K562 (cell line): Measurements from ENCODE around the gene EID2. TPM values are rescaled to one million over a fixed set of nuclear protein-coding genes. Genes with fewer than 3 reads are reported as not detected.

Experiments used
- ATAC-seq: fragments of 200-7000 bp; cut with Tn5 transposase; 3 replicates; pipeline ENCODE4 v1.9.1; 2020; ENCODE audit warnings: moderate library complexity
- BruUV-seq: library from RNA; stranded (reverse); fragments of 400-500 nt; replicated peaks from 2 replicates; lab custom pipeline; 2021; lab: Mats Ljungman, UMichigan
- CTCF ChIA-PET: fragments of 300-600 bp; formaldehyde crosslinking; extraction: SDS; loops from one replicate; lab custom pipeline; 2021; ENCODE audit warnings: low intra/inter-chr PET ratio; lab: Yijun Ruan, JAX
- POLR2A ChIA-PET: fragments of 300-600, 350-650 bp; sonication (Branson Sonifier 250); formaldehyde crosslinking; extraction: SDS; loops from one replicate; lab custom pipeline; 2021; ENCODE audit warnings: antibody characterized with exemption, inconsistent platforms; lab: Yijun Ruan, JAX
- DNase-seq, 4 experiments: peaks; one replicate each; pipeline versions ENCODE4 v3.0.0 to v3.0.0-alpha.2; 2011 to 2018; ENCODE audit warnings: low spot score in 3 of 4, mixed read lengths in 3 of 4; ENCODE audit errors: extremely low read depth in 1 of 4
- FAIRE-seq: peaks from 2 replicates; lab custom pipeline; 2011; peaks lifted over from hg19 to GRCh38; lab: Jason Lieb, UNC
- H2AFZ ChIP-seq: 2 replicates; pipeline ENCODE4 v1.6.0; 2011; ENCODE audit warnings: low read depth, low read length, control low read depth, inconsistent platforms
- H3K27ac ChIP-seq: fragments of 200-600 bp; 3 replicates; pipeline ENCODE4 v1.8.0; 2011; ENCODE audit warnings: low read depth, mild to moderate bottlenecking, control low read depth, inconsistent platforms, low read length, moderate library complexity, mixed read lengths; ENCODE audit errors: extremely low read depth
- H3K27me3 ChIP-seq, 2 experiments: fragments of 300-600 bp in 1 of 2; 2 replicates in 1 of 2; 3 replicates in 1 of 2; pipeline versions ENCODE4 v1.6.0 to v1.8.0; 2011; ENCODE audit warnings: inconsistent platforms in 2 of 2, low read length in 2 of 2, mild to moderate bottlenecking in 1 of 2, mixed read lengths in 1 of 2, moderate library complexity in 1 of 2; ENCODE audit not compliant: control insufficient read depth in 2 of 2, insufficient read depth in 2 of 2
- H3K36me3 ChIP-seq: fragments of 300-600 bp; 3 replicates; pipeline ENCODE4 v1.8.0; 2011; ENCODE audit warnings: mild to moderate bottlenecking, low read length, inconsistent platforms; ENCODE audit not compliant: control insufficient read depth, insufficient read depth
- H3K4me1 ChIP-seq, 2 experiments: fragments of 200-600 bp in 1 of 2; replicated peaks in 1 of 2; 2 replicates in 1 of 2; 3 replicates in 1 of 2; pipeline versions ENCODE4 v1.5.1 to v1.8.0; 2011; ENCODE audit warnings: inconsistent platforms in 2 of 2, low read length in 2 of 2, mild to moderate bottlenecking in 1 of 2, mixed read lengths in 1 of 2, moderate library complexity in 1 of 2; ENCODE audit not compliant: control insufficient read depth in 2 of 2, insufficient read depth in 2 of 2
- H3K4me2 ChIP-seq: 2 replicates; pipeline ENCODE4 v1.6.1; 2011; ENCODE audit warnings: low read length, control low read depth, inconsistent platforms, mixed read lengths; ENCODE audit not compliant: insufficient read depth
- H3K4me3 ChIP-seq: fragments of 200-600 bp; sonication (generic), shearing (Covaris generic); 2 replicates; pipeline ENCODE4 v1.5.1; 2016; ENCODE audit warnings: control low read depth, inconsistent platforms
- H3K79me2 ChIP-seq: fragments of 200-600 bp; 3 replicates; pipeline ENCODE4 v1.8.0; 2011; ENCODE audit warnings: low read length, inconsistent platforms; ENCODE audit not compliant: control insufficient read depth, insufficient read depth
- H3K9ac ChIP-seq, 2 experiments: 2 replicates each; pipeline versions ENCODE4 v1.6.0 to v1.6.1; 2011; ENCODE audit warnings: low read depth in 2 of 2, low read length in 2 of 2, control low read depth in 1 of 2, inconsistent platforms in 1 of 2, mild to moderate bottlenecking in 1 of 2, mixed read lengths in 1 of 2; ENCODE audit not compliant: insufficient read depth in 1 of 2
- H3K9me1 ChIP-seq: one replicate; pipeline ENCODE4 v1.6.0; 2011; ENCODE audit warnings: inconsistent platforms, mild to moderate bottlenecking, low read length, moderate library complexity; ENCODE audit not compliant: control insufficient read depth, insufficient read depth
- H3K9me3 ChIP-seq: replicated peaks from 2 replicates; pipeline ENCODE4 v1.5.1; 2011; ENCODE audit warnings: low read depth, low read length, inconsistent platforms; ENCODE audit not compliant: control insufficient read depth, insufficient read depth
- H4K20me1 ChIP-seq: replicated peaks from 2 replicates; pipeline ENCODE4 v1.6.1; 2011; ENCODE audit warnings: low read length, inconsistent platforms, mixed read lengths; ENCODE audit not compliant: control insufficient read depth, insufficient read depth
- BCOR ChIP-seq: fragments of 450-650 bp; IDR thresholded peaks from 2 replicates; pipeline ENCODE4 v1.6.1; 2016
- KDM1A ChIP-seq, 2 experiments: fragments of 450-650 bp; IDR thresholded peaks; 2 replicates each; pipeline ENCODE4 v1.6.1; 2016; ENCODE audit warnings: mild to moderate bottlenecking in 2 of 2
- MIER1 ChIP-seq: fragments of 450-650 bp; IDR thresholded peaks from 2 replicates; pipeline ENCODE4 v1.6.1; 2016; ENCODE audit warnings: antibody characterized with exemption, mild to moderate bottlenecking, low read depth
- NFE2 ChIP-seq: IDR thresholded peaks from 2 replicates; pipeline ENCODE4 v1.6.1; 2014; ENCODE audit warnings: antibody characterized with exemption, low read depth
- NR2C2 ChIP-seq, 2 experiments: fragments of 200-800 bp in 1 of 2; sonication (Bioruptor generic) in 1 of 2; sonication (generic) in 1 of 2; formaldehyde crosslinking in 1 of 2; IDR thresholded peaks; 2 replicates each; pipeline versions ENCODE4 v1.6.1 to v1.8.0; 2016 to 2022; ENCODE audit warnings: mild to moderate bottlenecking in 1 of 2, missing compliant biosample characterization in 1 of 2, missing genetic modification characterization in 1 of 2, missing genetic modification reagents in 1 of 2
- RBM25 ChIP-seq: fragments of 200-400 bp; formaldehyde crosslinking; IDR thresholded peaks from 2 replicates; pipeline ENCODE4 v1.6.1; 2018; ENCODE audit warnings: low read length, low read depth, moderate library complexity; ENCODE audit not compliant: severe bottlenecking
- RCOR1 ChIP-seq, 2 experiments: IDR thresholded peaks; 2 replicates each; pipeline ENCODE4 v1.6.1; 2012; ENCODE audit warnings: low read depth in 2 of 2, low read length in 2 of 2, borderline replicate concordance in 1 of 2, improper control_type of control experiment in 1 of 2
- WGBS: fragments of 100-300 bp; shearing (Covaris generic); methylation state at CpG from one replicate; pipeline ENCODE4 v1.1.6; 2016; ENCODE audit warnings: low coverage, mixed read lengths; ENCODE audit not compliant: insufficient coverage; ENCODE audit errors: missing lambda C conversion rate; 5-methylcytosine and 5-hydroxymethylcytosine counted together
- in situ Hi-C: fragments of 300-500 bp; cut with MboI; formaldehyde crosslinking; loops from 4 replicates; pipeline ENCODE4 v1.15.0; 2018; ENCODE audit warnings: inconsistent platforms, mixed read lengths
- intact Hi-C: fragments of 100-400 bp; cut with micrococcal nuclease; formaldehyde crosslinking; loops from 2 replicates; pipeline ENCODE4 v1.14.2; 2022
- polyA plus RNA-seq, 8 experiments: library from polyadenylated mRNA; depleted of rRNA in 4 of 8; stranded (reverse) in 5 of 8; unstranded in 3 of 8; fragments of >200 nt; fragmentation: Nextera tagmentation in 2 of 8; fragmentation: Illumina TruSeq in 1 of 8; extraction: Ambion mirVana in 2 of 8; extraction: Trizol in 1 of 8; gene quantifications; 2 replicates each; pipeline versions ENCODE4 v1.2.1 to v1.2.3, GENCODE V29; 2011 to 2014; ENCODE audit warnings: inconsistent platforms in 1 of 8, missing spikeins in 1 of 8
- total RNA-seq, 7 experiments: library from RNA; depleted of rRNA in 6 of 7; stranded (reverse); fragments of >200 nt in 6 of 7; fragmentation: Illumina TruSeq in 2 of 7; extraction: Trizol in 2 of 7; gene quantifications; 2 replicates each; pipeline versions ENCODE4 v1.2.1 to v1.2.3, GENCODE V29; 2011 to 2021; ENCODE audit warnings: low replicate concordance in 1 of 7
- TF ChIP-seq, protein P1 (sequence below): IDR thresholded peaks from 2 replicates; pipeline ENCODE4 v1.6.1; 2016; ENCODE audit warnings: missing genetic modification characterization, missing compliant biosample characterization

Gene EID2
- total and polyA plus RNA-seq, 9 of the 15 experiments (the other 6 are each of a cell fraction or from before 2014, with no cell fraction given), result 2.5 to 18.5 (median 11.3) TPM

DNA sequence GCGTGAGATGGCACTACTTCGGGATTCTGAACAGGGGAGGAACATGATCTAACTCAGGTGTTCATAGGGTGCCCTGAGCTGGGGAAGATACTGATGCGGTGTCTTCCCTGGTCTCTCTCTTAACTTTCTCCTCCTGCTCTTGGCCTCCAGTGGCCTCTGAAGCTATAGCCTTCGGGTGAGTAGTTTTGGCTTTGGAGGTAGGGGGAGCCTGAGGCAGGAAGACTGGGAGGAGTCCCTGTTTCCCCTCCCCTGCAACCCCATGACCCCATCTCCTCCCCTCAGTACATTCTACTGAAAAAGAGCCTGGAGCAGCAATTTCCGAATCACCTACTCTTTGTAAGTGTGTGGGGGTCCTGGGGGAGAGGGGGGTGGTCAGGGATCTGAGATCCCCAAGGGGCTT, 21.5 kb downstream of the EID2 start:
- POLR2A ChIA-PET, result interaction anchor here (0.6 to 1.5 kb wide), 3 partner anchors 9 to 379 kb away, joined by 3 to 5 read pairs (median 5); partner anchors contain the start of gene RPS16
- peaks cover 4 to 19% of the 10 kb centered on the region in 2 experiments; a peak in 4 of 5 replicates for H3K27me3 ChIP-seq
- peak overlapping the region; percentile 50 to 84; a peak in 3 of 4 replicates for H3K9ac ChIP-seq
- peak; percentile 79 for FAIRE-seq
- no peaks in the 10 kb centered on the region for H3K9me1 ChIP-seq
- H3K27ac ChIP-seq, result peak overlapping the region; percentile 60; the same call in 2 of the 3 replicates
- peak; percentile 69 for ATAC-seq
- no peaks in the 10 kb centered on the region for H3K79me2 ChIP-seq
- CTCF ChIA-PET, result interaction anchor here (0.5 kb wide), 1 partner anchor 73 kb away, joined by 3 read pairs; no protein-coding TSS in a partner anchor
- in situ Hi-C loops, result no loop called here
- 37% methylated on average over 5 of the region's 5 CpGs for WGBS
- DNase-seq, result peak in 2 of 4 experiments; percentile 54 to 64
- BruUV-seq, result no TSS peak
- H2AFZ ChIP-seq, result peak overlapping the region; percentile 96
- H3K4me1 ChIP-seq, result peaks cover 21 to 30% of the 10 kb centered on the region in 2 experiments; a peak in 4 of 5 replicates
- TF ChIP-seq MIER1 (no peak), NR2C2 (CRISPR knock-in tag; IDR thresholded peaks at IDR 0.05) (no peak), NR2C2 (tag; IDR thresholded peaks at IDR 0.05) (peak; percentile 34; the same call in 1 of the 2 replicates), NFE2 (no peak)
- intact Hi-C loops, result no loop called here
- no peaks in the 10 kb centered on the region for H3K9me3 ChIP-seq
- H3K36me3 ChIP-seq, result no peaks in the 10 kb centered on the region
- H3K4me2 ChIP-seq, result peak overlapping the region; percentile 83
- no peaks in the 10 kb centered on the region for H4K20me1 ChIP-seq
- H3K4me3 ChIP-seq, result peak overlapping the region; percentile 34

DNA sequence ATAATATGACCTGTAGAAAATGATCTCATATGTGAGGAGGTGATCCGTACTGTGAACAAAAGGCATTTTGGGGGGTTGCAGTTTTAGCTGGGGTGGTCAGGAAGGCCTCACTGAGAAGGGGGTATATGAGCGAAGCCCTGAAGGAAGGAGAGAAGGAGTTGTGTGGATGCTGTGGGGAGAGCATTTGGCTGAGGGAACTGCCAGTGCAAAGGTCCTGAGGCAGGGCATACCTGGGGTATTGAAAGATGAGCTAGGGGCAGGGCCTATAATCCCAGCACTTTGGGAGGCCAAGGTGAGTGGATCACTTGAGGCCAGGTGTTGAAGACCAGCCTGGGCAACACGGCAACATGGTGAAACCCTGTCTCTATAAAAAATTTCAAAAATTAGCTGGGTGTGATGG, 22.5 kb downstream of the EID2 start:
- Histone ChIP-seq H3K9me3 (no peaks in the 10 kb centered on the region), H3K27ac (no peak overlapping the region), H3K27me3 (peaks cover 4 to 19% of the 10 kb centered on the region in 2 experiments; a peak in 4 of 5 replicates), H3K4me1 (peaks cover 21 to 32% of the 10 kb centered on the region in 2 experiments; a peak in 4 of 5 replicates), H3K79me2 (no peaks in the 10 kb centered on the region), H3K9me1 (no peaks in the 10 kb centered on the region), H3K4me3 (no peak overlapping the region), H3K4me2 (no peak overlapping the region), H2AFZ (no peak overlapping the region), H4K20me1 (no peaks in the 10 kb centered on the region), H3K36me3 (no peaks in the 10 kb centered on the region), H3K9ac (no peak overlapping the region)
- no peak for FAIRE-seq
- POLR2A ChIA-PET, result interaction anchor here (0.5 to 0.9 kb wide), 2 partner anchors 29 to 81 kb away, joined by 3 read pairs; partner anchors contain the start of gene RPS16
- in situ Hi-C loops (no loop called here), intact Hi-C loops (no loop called here)
- BruUV-seq, result no TSS peak
- TF ChIP-seq RBM25, result peak; percentile 77
- TF ChIP-seq RCOR1 (IDR thresholded peaks at IDR 0.05; ENCODE audit: borderline replicate concordance in 1 of 2, low read depth in 2 of 2, low read length in 2 of 2), result 0 out of 4 replicates have a peak, but pooled peaks of 1 of the 2 experiments have one; percentile 14
- TF ChIP-seq KDM1A (IDR thresholded peaks at IDR 0.05), result peak; percentile 53 to 68; a peak in 3 of 4 replicates
- TF ChIP-seq BCOR, result peak; percentile 90
- TF ChIP-seq, protein P1, sequence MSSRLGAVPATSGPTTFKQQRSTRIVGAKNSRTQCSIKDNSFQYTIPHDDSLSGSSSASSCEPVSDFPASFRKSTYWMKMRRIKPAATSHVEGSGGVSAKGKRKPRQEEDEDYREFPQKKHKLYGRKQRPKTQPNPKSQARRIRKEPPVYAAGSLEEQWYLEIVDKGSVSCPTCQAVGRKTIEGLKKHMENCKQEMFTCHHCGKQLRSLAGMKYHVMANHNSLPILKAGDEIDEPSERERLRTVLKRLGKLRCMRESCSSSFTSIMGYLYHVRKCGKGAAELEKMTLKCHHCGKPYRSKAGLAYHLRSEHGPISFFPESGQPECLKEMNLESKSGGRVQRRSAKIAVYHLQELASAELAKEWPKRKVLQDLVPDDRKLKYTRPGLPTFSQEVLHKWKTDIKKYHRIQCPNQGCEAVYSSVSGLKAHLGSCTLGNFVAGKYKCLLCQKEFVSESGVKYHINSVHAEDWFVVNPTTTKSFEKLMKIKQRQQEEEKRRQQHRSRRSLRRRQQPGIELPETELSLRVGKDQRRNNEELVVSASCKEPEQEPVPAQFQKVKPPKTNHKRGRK (tag), result no peak
- 61% methylated on average over 3 of the region's 3 CpGs for WGBS
- no peak for ATAC-seq
- CTCF ChIA-PET, result no interaction called here
- no peak for DNase-seq
